DMS153 treated with DMSO at 0.1 percent for 48 hours (cell line): ENCODE results near the gene BTBD17.
"Not testable (repeated sequence)": the region's sequence is repeated elsewhere in the genome, so short reads cannot be mapped to it uniquely, and the experiment has no call there.

Source experiments
- DNase-seq: peaks from one replicate; lab custom pipeline; 2025; ENCODE audit not compliant: unreplicated experiment; lab: John Stamatoyannopoulos, UW

Gene BTBD17, protein sequence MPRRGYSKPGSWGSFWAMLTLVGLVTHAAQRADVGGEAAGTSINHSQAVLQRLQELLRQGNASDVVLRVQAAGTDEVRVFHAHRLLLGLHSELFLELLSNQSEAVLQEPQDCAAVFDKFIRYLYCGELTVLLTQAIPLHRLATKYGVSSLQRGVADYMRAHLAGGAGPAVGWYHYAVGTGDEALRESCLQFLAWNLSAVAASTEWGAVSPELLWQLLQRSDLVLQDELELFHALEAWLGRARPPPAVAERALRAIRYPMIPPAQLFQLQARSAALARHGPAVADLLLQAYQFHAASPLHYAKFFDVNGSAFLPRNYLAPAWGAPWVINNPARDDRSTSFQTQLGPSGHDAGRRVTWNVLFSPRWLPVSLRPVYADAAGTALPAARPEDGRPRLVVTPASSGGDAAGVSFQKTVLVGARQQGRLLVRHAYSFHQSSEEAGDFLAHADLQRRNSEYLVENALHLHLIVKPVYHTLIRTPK

DNA sequence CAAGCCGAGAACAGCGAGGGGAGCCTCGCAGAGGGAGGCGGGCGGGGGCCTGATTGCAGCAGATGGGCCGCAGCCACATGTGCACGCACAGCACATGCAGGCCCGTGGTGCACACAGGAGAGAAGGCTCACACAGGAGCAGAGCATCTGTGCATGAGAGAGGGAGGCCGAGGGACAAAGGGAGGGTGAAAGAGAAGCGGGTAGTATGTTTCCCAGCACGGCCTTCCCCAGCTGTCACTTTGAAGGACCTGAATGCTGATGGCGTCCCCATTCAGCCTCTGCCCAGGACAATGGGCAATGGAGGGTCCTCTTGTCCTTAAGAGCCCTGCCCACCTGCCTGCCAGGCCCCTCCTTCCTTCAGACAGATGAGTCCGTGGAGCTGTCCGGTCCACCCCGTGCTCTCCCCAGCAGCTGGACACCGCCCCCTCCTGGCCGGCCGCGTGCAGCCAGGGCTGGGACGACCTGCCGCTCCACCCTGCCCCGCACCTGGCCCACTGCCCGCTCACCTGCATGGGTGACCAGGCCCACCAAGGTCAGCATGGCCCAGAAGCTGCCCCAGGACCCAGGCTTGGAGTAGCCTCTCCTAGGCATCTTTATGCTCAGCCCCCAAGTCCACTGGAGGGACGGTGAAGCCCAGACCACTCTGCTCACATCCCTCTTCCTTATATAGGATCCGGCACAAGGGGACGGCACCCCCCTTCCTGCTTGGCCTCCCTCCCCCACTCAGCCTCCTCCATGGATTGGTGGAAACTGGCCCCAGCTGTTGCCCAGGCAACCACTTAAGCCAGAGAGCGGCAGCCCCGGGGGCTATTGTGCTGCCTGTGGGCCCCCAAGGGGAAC is at the start of gene BTBD17:
TSS of gene BTBD17 (minus strand) at position 639 of the 839 bp plus-strand sequence. CDS start at position 590, 49 bp downstream.
- DNase-seq: peak; percentile 60

DNA sequence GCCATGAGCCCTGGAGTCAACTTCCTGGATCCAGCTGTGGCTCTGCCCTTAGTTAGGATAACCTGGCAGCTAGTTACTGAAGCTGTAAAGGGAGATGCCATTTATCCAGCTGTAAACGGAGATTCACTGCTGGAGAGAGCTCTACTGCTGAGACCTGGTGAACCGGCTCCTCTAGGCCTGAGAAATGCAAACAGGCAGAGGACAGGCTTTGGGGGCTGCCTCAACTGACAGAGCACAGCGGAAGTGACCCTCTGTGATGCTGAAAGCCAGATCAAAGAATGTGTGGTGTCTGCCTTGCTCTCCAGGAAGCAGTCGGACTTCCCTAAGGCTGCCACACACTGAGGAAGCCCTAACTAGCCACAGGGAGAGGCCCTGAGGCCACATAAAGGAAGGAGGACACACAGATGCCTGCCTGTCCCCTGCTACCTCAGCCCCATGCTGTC is 48.4 kb upstream of the BTBD17 start:
- DNase-seq: no peak

DNA sequence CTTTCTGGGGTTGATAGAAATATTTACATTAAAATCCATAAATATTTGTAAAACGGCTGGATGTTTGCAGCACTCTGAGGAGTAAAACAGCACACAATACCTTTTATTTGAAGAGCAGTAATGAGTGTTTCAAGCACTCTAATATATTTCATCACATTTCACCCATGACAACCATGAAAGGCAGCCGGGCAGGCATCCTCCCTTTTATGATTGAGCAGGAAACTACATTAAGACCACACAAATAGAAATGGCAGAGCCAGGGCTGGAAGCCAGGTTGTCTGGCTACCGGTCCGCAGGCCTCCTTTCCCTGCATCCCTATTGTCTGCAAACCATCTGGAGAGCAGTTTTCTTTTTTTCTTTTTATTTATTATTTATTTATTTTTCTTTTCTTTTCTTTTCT is 47.1 kb upstream of the BTBD17 start:
- peak; percentile 93 for DNase-seq

DNA sequence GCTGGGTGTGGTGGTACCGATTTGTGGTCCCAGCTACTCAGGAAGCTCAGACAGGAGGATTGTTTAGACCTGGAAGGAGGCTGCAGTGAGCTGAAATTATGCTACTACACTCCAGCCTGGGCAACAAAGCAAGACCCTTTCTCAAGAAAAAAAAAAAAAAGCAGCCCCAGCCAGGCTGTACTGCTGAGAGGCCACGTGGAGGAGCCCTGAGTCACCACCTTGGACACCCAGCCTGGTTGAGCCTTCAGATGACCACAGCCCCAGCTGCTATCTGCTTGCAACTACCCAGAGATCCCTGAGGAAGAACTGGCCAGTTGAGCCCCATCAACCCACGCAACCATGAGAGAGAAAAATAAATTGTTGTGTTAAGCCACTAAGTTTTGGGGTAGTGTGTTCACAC is 46.6 kb upstream of the BTBD17 start:
- peak; percentile 60 for DNase-seq

DNA sequence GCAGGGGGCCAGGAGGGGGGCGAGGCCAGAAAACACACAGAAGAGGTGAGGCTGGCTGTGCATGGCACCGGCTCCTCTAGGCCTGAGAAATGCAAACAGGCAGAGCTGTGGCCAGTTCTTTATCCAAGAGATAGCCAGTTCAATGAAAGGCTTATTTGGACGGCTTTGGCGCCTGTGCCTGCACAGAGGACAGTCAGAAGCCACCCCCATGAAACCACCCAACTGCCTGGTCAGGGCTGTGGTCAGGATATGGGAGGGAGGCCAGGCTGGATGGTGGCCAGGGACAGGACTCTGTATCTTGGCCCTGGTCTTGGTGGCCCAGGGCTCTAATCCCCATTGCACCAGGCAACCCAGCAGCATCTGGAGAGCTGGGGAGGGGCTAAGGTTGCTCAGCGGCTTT is 45.7 kb upstream of the BTBD17 start:
- no peak for DNase-seq

DNA sequence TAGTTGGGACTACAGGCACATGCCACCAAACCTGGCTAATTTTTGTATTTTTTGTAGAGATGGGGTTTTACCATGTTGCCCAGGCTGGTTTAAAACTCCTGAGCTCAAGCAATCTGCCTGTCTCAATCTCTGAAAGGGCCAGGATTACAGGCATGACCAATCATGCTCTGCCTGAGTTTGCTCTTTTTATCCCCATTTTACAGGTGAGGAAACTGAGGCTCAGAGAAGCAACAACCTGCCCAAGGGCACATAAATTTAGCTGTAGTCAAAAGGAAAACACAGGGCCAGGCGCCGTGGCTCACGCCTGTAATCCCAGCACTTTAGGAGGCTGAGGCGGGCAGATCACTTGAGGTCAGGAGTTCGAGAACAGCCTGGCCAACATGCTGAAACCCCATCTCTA is 43.6 kb upstream of the BTBD17 start:
- not testable (repeated sequence) for DNase-seq

DNA sequence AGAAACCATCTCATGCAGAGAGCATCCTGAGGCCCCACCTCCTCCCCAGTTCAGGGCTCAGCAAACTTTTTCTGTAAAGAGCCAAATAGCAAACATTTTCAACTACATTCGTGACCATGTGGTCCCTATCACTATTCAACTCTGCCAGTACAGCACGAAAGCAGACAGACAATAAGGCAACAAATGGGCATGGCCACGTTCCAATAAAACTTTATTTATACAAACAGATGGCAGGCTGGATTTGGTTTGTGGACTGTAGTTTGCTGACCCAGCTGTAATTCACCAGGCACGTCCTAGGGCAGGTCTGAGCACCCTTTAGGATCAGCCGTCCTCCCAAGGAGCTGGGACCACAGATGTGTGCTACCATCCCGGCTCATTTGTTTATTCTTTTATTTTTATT is 43.1 kb upstream of the BTBD17 start:
- DNase-seq: no peak

DNA sequence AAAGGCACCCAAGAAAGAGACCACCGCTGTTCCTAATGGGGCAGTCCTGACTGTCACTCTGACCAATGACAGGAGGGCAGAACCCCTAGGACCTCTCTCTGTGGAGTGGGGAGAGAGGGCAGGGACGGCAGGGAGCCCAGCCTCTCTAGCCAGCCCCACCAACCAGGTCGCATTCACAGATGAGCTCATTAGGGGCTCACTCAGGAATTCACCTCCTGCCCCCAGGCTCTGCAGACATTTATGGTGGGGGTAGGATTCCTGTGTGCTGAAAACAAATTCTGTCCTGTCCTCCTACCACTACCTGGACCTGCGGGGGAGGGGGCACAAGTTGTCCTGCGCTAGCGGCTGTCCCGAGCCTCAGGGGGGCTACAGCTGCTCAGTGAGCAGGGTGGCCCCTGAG is 42.5 kb upstream of the BTBD17 start:
- no peak for DNase-seq

DNA sequence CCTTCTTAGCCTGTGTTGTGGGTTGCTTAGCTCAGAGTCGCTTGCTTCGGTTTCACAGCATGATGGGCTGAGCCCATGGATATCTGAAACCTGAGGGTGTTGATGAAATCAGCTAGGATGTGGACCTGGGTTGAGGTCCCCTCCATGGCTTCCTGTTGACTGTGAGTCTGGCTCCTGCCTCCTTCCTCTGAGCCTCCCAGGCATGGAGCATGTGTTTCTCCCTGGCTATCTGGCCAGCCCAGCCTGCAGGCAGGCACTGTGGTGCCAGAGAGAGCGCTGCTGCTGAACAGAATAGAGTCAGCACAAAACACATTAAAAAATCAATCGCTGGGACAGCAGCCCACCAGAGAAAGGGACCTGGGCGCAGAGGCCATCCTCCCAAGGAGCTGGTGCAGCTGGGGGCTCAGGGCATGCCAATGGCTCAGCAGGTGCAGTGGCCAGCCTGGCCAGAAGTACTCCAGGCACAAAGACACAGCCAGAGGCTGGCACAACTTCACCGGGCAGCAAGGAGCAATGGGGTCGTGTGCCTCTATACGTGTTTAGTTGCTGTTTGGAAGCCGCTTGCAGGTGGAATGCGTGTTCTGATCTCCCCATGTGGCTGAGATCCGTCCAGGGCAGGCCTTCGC is 42.0 kb upstream of the BTBD17 start:
- no peak for DNase-seq

DNA sequence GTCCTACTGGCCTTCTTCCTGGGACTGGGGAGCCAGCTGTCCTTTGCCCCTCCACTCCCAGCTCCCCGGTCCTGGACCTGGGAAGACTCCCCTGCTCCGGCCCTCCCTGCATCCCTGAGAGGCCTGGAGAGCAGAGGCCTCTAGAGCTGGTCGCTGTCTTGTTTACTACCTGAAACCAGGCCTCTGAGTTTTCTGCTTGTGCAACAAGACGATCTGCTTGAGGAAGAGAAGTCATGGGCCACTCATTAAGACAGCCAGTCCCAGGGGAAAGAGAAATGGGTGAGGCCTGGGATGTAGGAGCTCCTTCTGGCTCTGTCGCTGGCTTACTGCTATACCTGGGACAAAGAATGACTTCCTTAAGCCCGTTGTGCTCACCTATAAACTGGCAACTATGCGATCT is 40.4 kb upstream of the BTBD17 start:
- no peak for DNase-seq

DNA sequence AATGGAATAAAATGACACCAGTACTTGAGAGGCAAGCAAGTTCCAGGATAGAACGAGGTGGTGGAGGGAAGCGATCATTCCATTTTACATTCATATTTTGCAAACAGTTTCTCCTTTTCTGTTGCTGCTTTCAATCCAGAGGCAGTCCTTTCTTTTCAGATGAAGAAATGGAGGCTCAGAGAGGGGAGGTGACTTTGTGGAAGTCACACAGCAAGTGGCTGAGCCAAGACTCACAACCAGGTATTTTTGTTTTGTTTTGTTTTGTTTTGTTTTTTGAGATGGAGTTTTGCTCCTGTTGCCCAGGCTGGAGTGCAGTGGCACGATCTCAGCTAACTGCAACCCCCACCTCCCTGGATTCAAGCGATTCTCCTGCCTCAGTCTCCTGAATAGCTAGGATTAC is 34.9 kb upstream of the BTBD17 start:
- no peak for DNase-seq

DNA sequence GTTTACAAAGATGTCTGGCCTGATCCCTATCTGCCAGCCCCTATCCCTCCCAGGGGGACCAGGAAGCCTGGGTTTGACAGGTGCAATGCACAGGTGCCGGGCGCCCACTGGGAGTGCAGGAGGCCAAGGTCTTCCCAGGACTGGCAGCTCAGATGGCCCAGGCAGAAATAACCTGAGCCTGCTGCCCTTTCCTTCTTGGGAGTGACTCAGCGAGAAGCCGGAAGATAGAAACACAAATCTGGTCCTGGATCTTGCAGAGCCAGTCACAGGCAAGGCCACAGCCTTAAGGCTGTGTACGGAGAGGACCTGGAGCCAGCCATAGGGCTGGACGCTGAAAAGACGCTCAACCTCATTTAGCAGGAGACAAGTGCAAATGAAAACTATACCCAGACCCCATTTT is 33.3 kb upstream of the BTBD17 start:
- DNase-seq: no peak

DNA sequence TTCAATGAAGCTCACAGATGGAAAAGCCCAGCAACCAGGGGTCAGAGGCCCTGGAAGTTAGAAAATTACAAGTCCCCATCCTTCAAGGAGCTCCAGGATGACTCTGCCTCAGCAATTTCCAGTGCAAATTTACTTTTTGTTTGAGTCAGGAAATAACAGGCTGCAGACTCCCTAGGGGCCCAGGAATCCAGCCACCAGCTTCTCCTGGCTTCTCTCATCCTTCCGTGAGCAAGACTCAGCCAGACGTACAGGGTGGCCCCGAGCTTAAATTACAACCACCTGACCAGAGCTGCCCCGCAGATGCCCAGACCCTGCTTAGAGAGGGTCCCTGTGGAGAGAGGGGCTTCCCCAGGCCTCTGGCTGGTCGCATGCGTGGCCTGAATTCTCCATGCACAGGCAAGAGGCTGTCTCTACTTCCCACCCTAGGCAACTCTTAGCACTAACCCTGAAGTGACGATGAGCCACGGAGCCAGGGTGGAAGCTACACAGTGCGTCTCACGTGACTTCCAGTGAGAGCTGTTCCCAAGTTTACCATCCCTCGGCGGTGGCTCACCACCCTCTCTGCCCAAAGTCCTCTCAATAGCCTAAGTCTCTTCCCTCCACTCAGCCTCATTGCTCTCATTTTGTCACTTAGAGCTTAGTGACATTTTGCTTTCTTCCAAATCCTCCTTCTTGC is 32.7 kb upstream of the BTBD17 start:
- no peak for DNase-seq

DNA sequence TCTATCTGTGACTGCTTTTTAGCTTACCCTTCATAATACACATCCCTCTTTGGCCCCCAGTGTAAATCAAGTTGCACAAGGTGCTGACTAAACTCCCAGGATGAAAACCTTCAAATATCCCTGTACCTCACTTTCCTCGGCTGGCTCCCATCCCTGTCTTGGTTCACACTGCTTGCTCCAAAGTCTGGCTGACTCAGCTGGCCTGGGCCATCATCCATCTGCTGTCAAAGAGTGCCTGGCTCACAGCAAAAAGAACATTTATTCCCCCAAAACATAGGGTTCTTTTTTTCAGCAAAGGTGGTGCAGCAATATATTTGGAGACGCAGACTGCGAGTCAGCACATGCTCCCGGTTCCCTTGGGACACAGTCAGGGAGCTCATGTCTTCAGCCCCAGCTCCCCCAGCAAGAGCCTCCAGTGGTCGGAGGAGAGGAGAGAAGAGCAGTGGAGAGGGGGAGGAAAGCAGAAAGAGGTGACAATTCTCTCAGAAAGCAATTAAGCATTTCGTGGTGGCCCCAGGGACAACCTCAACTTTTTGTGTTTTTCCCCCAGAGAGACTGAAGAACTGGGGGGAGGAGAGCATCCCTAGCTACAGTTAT is 31.8 kb upstream of the BTBD17 start:
- DNase-seq: no peak

DNA sequence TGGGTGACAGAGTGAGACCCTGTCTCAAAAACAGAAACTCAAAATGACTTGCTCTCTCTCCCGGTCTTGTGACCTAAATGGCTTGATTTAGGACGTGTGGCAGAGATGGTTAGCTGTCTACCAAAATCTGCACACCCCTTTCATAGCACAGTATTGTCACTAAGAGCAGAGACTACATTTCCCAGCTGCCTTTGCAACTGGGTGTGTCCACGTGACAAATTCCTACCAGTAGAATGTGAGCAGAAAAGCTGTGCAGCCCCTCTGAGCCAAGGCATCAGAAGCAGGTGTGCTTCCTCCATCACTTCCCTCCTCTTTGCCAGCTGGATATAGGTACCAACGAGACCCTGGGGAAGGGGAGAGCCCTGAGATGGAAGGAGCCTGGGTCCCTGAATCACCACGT is 31.2 kb upstream of the BTBD17 start:
- DNase-seq: no peak

DNA sequence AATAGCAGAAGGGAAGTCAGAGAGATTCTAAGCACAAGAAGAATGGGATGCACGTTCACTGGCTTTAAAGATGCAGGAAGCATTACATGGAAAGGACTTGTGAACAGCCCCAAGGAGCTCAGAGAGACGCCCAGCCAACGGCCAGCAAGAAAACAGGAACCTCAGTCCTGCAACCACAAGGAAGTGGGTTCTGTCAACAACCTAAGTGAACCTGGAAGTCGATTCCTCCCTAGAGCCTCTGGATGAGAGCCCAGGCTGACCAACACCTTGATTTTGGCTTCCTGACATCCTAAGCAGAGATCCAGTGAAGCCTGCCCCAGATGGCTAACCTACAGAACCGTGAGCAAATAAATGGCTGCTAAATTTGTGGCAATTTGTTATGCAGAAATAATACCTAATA is 30.1 kb upstream of the BTBD17 start:
- no peak for DNase-seq

DNA sequence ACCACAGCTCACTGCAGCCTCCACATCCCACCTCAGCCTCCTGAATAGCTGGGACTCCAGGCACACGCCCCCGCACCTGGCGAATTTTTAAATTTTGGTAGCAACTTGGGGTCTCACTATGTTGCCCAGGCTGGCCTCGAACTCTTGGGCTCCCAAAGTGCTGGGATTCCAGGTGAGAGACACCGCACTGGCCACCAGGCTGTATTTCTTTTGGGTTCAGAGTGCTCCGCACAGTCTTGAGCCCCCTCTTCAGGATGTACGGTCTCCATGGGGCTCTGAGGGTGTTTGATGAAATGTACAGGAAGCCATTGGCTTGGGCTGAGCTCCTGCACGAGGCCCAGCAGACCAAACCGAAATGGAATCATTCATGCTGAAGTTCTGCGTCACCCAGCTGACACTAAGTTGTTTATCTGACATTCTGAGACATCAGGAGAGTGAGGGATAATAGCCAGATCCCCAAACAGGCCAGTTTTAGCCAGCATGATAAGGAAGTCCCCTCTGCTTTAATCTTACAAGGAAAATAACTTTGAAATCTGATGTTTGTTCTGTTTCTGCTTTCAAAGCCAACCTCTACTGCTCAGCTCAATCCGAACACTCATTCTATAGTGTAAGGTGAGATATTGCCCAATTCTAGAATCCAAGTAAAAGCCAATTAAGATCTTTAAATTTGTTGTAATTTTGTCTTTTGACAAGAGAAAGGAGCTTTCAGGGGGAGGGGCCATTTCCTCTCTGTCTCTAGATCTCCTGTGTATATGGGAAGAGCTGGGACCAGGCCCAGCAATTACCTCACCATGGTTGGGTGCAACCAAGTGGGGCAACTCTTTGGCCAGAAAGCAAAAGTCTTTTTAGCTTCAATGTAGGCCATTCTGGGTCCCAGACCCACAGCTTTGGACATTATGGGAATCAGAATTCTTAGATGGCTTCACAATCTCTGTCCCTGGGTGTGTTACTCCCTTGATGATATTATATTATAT is 29.3 kb upstream of the BTBD17 start:
- no peak for DNase-seq

DNA sequence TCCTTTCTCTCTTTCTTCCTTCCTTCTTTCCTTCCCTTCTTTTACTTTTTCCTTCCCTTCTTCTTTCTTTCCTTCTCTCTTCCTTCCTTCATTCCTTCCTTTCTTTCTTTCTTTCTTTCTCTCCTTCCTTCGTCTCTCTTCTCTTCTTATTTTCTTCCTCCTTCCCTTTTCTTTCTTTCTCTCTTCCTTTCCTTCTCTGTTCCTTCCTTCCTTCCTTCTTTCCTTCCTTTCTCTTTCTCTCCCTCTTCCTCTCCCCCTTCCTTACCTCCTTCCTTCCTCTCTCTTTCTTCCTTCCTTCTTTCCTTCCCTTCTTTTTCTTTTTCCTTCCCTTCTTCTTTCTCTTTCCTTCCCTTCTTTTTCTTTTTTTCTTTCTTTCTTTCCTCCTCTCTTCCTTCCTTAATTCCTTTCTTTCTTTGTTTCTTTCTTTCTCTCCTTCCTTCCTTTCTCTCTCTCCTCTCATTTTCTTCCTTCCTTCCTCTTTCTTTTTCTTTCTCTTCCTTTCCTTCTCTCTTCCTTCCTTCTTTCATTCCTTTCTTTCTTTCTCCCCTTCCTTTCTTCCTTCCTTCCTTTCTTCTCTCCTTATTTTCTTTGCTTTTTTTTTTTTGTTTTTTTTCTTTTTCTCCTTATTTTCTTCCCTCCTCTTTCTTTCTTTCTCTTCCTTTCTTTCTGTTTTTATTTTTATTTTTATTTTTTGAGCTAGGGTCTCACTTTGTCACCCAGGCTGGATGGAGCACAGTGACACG is 28.4 kb upstream of the BTBD17 start:
- no peak for DNase-seq
